Vagina (tissue), 2 donors: ENCODE data around the gene ARFIP1.

Source experiments
- CTCF ChIP-seq, 3 experiments: fragments of 450-650 bp in 2 of 3; fragments of 200-600 bp in 1 of 3; sonication (generic) in 1 of 3; IDR thresholded peaks; one replicate each; pipeline ENCODE4 v1.5.1; 2017 to 2019; ENCODE audit warnings: antibody characterized with exemption in 3 of 3, mild to moderate bottlenecking in 2 of 3, moderate library complexity in 2 of 3
- POLR2A ChIP-seq, 2 donors: fragments of 450-650 bp; IDR thresholded peaks; one replicate each; pipeline ENCODE4 v1.6.1; 2017; ENCODE audit warnings: antibody characterized with exemption in 2 of 2, mild to moderate bottlenecking in 2 of 2, moderate library complexity in 2 of 2
- POLR2AphosphoS5 ChIP-seq, 2 donors: sonication (generic); formaldehyde crosslinking; IDR thresholded peaks; one replicate each; pipeline ENCODE4 v1.9.0; 2017; ENCODE audit warnings: antibody characterized with exemption in 2 of 2, mild to moderate bottlenecking in 2 of 2, low read depth in 1 of 2; ENCODE audit not compliant: insufficient read depth in 1 of 2

- TF ChIP-seq CTCF (IDR thresholded peaks at IDR 0.05) (no peak), POLR2A (IDR thresholded peaks at IDR 0.05) (no peak), POLR2AphosphoS5 (IDR thresholded peaks at IDR 0.05; ENCODE audit: insufficient read depth in 1 of 2, low read depth in 1 of 2) (peak in 1 of 2 donors; percentile 9)
Measured at GRCh38 chr4:152850377-152850776, 70.6 kb downstream of the ARFIP1 start.
